Activated CD8-positive, alpha-beta T cell treated with anti-CD3 and anti-CD28 coated beads for 36 hours (primary cell): ENCODE results near the gene XPO4. TPM values are rescaled to one million over a fixed set of nuclear protein-coding genes. Genes with fewer than 3 reads are reported as not detected.

Source experiments
- ATAC-seq: fragments of 200-7000 bp; cut with Tn5 transposase; one replicate; pipeline ENCODE4 v1.10.0; 2021; ENCODE audit warnings: mild to moderate bottlenecking, moderate library complexity
- CTCF ChIA-PET: fragments of 350-600 bp; sonication (Branson Sonifier 250); formaldehyde crosslinking; loops from one replicate; lab custom pipeline; 2021; ENCODE audit warnings: antibody characterized with exemption; lab: Charles Lee
- POLR2A ChIA-PET: fragments of 350-600 bp; sonication (Branson Sonifier 250); formaldehyde crosslinking; loops from one replicate; lab custom pipeline; 2021; ENCODE audit warnings: antibody characterized with exemption; lab: Charles Lee
- DNase-seq: peaks from one replicate; pipeline ENCODE4 v3.0.0-alpha.2; 2020
- H3K27ac Mint-ChIP-seq: one replicate; pipeline ENCODE4 v1.8.0; 2021; ENCODE audit warnings: mild to moderate bottlenecking, mixed read lengths
- H3K27me3 Mint-ChIP-seq: one replicate; pipeline ENCODE4 v1.8.0; 2021; ENCODE audit warnings: mixed read lengths
- H3K36me3 Mint-ChIP-seq: one replicate; pipeline ENCODE4 v1.8.0; 2021; ENCODE audit warnings: low read depth, mixed read lengths
- H3K4me1 Mint-ChIP-seq: one replicate; pipeline ENCODE4 v1.8.0; 2021; ENCODE audit warnings: low read depth, mixed read lengths
- H3K4me3 Mint-ChIP-seq: one replicate; pipeline ENCODE4 v1.8.0; 2021; ENCODE audit warnings: mild to moderate bottlenecking, moderate library complexity, mixed read lengths
- H3K9me3 Mint-ChIP-seq: one replicate; pipeline ENCODE4 v1.8.0; 2021; ENCODE audit warnings: mixed read lengths
- CTCF ChIP-seq: fragments of 200-600 bp; IDR thresholded peaks from one replicate; pipeline ENCODE4 v1.8.0; 2022; ENCODE audit warnings: antibody characterized with exemption, mild to moderate bottlenecking
- intact Hi-C: fragments of 100-400 bp; cut with micrococcal nuclease; formaldehyde crosslinking; loops from one replicate; pipeline ENCODE4 v1.10.0; 2022
- total RNA-seq, 2 experiments: library from RNA; stranded (reverse); gene quantifications; one replicate each; pipeline ENCODE4 v1.2.3, GENCODE V29; 2021

The XPO4 gene
- total RNA-seq, 2 experiments from 2014 or later: 26.6 to 28.0 TPM

- peaks cover 3% of the 10 kb centered on the region for H3K36me3 Mint-ChIP-seq
- no peak overlapping the region for H3K4me3 Mint-ChIP-seq
- no peaks in the 10 kb centered on the region for H3K9me3 Mint-ChIP-seq
- DNase-seq (peak; percentile 32), ATAC-seq (peak; percentile 86)
- H3K4me1 Mint-ChIP-seq: peaks cover 7% of the 10 kb centered on the region
- CTCF ChIA-PET: interaction anchor here (0.6 to 3.0 kb wide), 54 partner anchors 9 to 632 kb away, joined by 3 to 25 read pairs (median 5); partner anchors contain the start of genes IL17D, MRPL57 and SKA3
- intact Hi-C loops: loop anchor here (2.0 to 5.0 kb wide), 2 partner anchors 116 to 332 kb away; no protein-coding TSS in a partner anchor
- H3K27ac Mint-ChIP-seq: peak overlapping the region; percentile 48
- no peaks in the 10 kb centered on the region for H3K27me3 Mint-ChIP-seq
- POLR2A ChIA-PET: interaction anchor here (0.9 to 1.0 kb wide), 2 partner anchors 43 to 107 kb away, joined by 3 read pairs; no protein-coding TSS in a partner anchor
- TF ChIP-seq CTCF: peak; percentile 79
These were observed 73.8 kb downstream of the XPO4 start for GRCh38 chr13:20828539-20829364.

- ATAC-seq: no peak
- CTCF ChIA-PET: interaction anchor here (0.6 to 3.0 kb wide), 7 partner anchors 8 to 334 kb away, joined by 3 to 22 read pairs (median 6); no protein-coding TSS in a partner anchor
- Mint-ChIP-seq H3K4me3 (no peak overlapping the region), H3K27ac (no peak overlapping the region), H3K9me3 (no peaks in the 10 kb centered on the region), H3K27me3 (no peaks in the 10 kb centered on the region), H3K4me1 (peaks cover 7% of the 10 kb centered on the region), H3K36me3 (peaks cover 3% of the 10 kb centered on the region)
- DNase-seq: no peak
- TF ChIP-seq CTCF: no peak
- intact Hi-C loops: loop anchor here (5.0 kb wide), 1 partner anchor 115 kb away; no protein-coding TSS in a partner anchor
- POLR2A ChIA-PET: no interaction called here
These were observed 75.5 kb downstream of the XPO4 start for GRCh38 chr13:20826843-20827560.

GRCh38 chr13:20826301-20826700 lies 76.2 kb downstream of the XPO4 start:
- no peak for TF ChIP-seq CTCF
- intact Hi-C loops: loop anchor here (5.0 kb wide), 1 partner anchor 114 kb away; no protein-coding TSS in a partner anchor
- peaks cover 7% of the 10 kb centered on the region for H3K36me3 Mint-ChIP-seq
- no peaks in the 10 kb centered on the region for H3K27me3 Mint-ChIP-seq
- H3K4me3 Mint-ChIP-seq: no peak overlapping the region
- ChIA-PET POLR2A (no interaction called here), CTCF (interaction anchor here (1.0 to 2.9 kb wide), 3 partner anchors 8 to 334 kb away, joined by 4 to 14 read pairs (median 6); no protein-coding TSS in a partner anchor)
- H3K27ac Mint-ChIP-seq: no peak overlapping the region
- no peaks in the 10 kb centered on the region for H3K9me3 Mint-ChIP-seq
- no peak for ATAC-seq
- no peak for DNase-seq
- H3K4me1 Mint-ChIP-seq: peaks cover 7% of the 10 kb centered on the region

- Mint-ChIP-seq H3K27ac (no peak overlapping the region), H3K27me3 (no peaks in the 10 kb centered on the region), H3K9me3 (no peaks in the 10 kb centered on the region), H3K36me3 (peaks cover 8% of the 10 kb centered on the region), H3K4me3 (no peak overlapping the region), H3K4me1 (peaks cover 10% of the 10 kb centered on the region)
- POLR2A ChIA-PET: no interaction called here
- CTCF ChIA-PET: interaction anchor here (1.0 kb wide), 1 partner anchor 333 kb away, joined by 4 read pairs; no protein-coding TSS in a partner anchor
- intact Hi-C loops: loop anchor here (5.0 kb wide), 1 partner anchor 113 kb away; no protein-coding TSS in a partner anchor
- no peak for TF ChIP-seq CTCF
- DNase-seq (no peak), ATAC-seq (no peak)
These were observed 77.1 kb downstream of the XPO4 start for GRCh38 chr13:20825477-20825875.
